ENCODE measurements around the gene PRKG1.

DNA sequence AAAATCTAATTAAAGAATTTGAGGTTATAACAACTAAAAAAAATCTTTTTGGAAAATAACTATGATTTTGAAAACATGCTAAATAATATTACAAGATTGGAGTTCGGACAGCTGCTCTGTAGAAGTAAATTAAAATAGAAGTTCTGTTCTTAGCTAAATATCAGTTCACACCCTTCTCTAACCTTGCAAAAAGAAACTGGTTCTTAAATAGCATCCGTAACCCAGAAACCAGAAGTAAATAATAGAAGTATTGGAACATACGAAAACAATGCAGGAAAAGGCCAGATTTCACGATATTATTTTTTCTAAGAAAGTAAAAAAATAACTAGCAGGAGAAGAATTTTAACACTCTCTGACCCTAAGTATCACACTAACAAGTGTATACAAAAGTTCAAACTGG, 164.7 kb downstream of the PRKG1 start:
- TF ChIP-seq, protein P1, sequence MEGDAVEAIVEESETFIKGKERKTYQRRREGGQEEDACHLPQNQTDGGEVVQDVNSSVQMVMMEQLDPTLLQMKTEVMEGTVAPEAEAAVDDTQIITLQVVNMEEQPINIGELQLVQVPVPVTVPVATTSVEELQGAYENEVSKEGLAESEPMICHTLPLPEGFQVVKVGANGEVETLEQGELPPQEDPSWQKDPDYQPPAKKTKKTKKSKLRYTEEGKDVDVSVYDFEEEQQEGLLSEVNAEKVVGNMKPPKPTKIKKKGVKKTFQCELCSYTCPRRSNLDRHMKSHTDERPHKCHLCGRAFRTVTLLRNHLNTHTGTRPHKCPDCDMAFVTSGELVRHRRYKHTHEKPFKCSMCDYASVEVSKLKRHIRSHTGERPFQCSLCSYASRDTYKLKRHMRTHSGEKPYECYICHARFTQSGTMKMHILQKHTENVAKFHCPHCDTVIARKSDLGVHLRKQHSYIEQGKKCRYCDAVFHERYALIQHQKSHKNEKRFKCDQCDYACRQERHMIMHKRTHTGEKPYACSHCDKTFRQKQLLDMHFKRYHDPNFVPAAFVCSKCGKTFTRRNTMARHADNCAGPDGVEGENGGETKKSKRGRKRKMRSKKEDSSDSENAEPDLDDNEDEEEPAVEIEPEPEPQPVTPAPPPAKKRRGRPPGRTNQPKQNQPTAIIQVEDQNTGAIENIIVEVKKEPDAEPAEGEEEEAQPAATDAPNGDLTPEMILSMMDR (IDR thresholded peaks at IDR 0.05), result no peak
- TF ChIP-seq POLR2A (IDR thresholded peaks at IDR 0.05), result no peak
